Stimulated activated CD4-positive, alpha-beta T cell treated with anti-CD3 and anti-CD28 coated beads, Interleukin-1b, Interleukin-23, amount 100 ng/mL, for 48 hours (primary cell): ENCODE data around the gene OR5C1.
"Not testable (repeated sequence)": the region's sequence is repeated elsewhere in the genome, so short reads cannot be mapped to it uniquely, and the experiment has no call there.

ENCODE experiments used
- DNase-seq: peaks from one replicate; pipeline ENCODE4 v3.0.0-alpha.2; 2020

The OR5C1 gene

GRCh38 chr9:122788831-122789230, at the start of gene OR5C1:
OR5C1 (plus strand) TSS chr9:122788933; CDS start chr9:122788933, 0 bp downstream.
- no peak for DNase-seq

- DNase-seq, result no peak
These were observed 46.7 kb upstream of the OR5C1 start, which contains the start of gene OR1L6 for GRCh38 chr9:122742003-122742402. OR1L6 (plus strand) TSS chr9:122742303; CDS start chr9:122749848, 7,545 bp downstream.

- no peak for DNase-seq
These were observed 33.9 kb upstream of the OR5C1 start for GRCh38 chr9:122754825-122755224.

- DNase-seq, result no peak
These were observed 20.9 kb upstream of the OR5C1 start for GRCh38 chr9:122767817-122768216.

- no peak for DNase-seq
These were observed 11.7 kb upstream of the OR5C1 start for GRCh38 chr9:122777052-122777451.

GRCh38 chr9:122777935-122778627, 10.7 kb upstream of the OR5C1 start:
- DNase-seq, result no peak

DNA sequence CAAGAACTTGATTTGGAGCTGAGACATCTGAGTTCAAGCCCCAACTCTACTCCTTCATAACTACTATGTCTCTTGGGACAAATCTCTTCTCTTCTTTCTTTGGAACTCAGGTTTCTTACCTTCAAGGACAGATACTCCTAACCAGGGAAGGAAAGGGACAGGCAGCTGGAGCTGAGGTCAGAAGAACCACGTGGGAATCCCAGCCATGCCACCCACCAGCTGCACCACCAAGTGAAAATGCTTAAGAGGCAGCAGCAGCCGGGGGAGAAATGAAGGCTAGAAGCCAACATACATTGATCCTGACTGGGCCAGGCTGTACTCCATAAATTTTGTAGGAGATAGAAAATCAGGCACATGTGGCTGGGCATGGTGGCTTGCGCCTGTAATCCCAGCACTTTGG, 9.6 kb upstream of the OR5C1 start:
- DNase-seq, result no peak

DNA sequence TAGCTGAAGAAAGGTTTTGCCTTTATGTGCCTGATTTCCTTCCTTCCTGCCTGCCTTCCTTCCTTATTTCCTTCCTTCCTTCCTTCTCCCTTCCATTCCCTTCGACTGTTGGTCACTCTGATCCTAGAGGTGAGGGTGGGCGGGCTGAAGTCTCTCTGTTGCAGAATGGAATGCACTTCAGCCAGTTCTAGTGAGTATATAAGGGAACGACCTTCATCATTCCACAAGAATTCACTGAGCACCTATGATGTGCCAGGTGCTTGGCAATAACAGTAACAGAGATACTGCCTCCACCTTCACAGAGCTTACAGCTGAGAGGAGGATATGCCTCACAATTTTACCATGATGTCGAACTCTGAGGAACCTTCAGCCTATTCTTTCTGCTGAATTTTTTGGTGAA, 8.7 kb upstream of the OR5C1 start:
- DNase-seq, result no peak

DNA sequence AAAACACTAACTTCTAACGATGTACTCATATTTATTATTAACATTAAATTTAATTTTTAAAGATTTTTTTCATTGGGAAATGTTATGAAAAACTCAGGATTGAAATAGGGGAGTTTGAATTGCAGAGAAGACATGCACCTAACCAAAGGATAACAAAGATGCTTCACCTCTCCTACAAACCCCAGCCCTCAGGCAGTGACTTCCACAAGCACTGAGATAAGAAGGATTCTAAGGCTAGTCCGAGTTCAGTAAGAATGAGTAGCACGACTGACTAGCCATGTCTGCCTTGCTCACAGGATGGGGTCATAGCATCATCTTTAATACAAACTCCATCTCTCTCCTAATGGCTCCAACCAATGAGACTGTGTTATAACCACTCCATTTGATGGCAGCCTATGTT, 7.1 kb upstream of the OR5C1 start:
- DNase-seq, result no peak

GRCh38 chr9:122785269-122785668, 3.5 kb upstream of the OR5C1 start:
- DNase-seq, result no peak

GRCh38 chr9:122786338-122786737, 2.4 kb upstream of the OR5C1 start:
- no peak for DNase-seq

- no peak for DNase-seq
These were observed 718 bp downstream of the OR5C1 start for GRCh38 chr9:122789256-122790046.

- no peak for DNase-seq
These were observed 3.3 kb downstream of the OR5C1 start for GRCh38 chr9:122791872-122792669.

GRCh38 chr9:122797316-122798063, 8.8 kb downstream of the OR5C1 start:
- no peak for DNase-seq

DNA sequence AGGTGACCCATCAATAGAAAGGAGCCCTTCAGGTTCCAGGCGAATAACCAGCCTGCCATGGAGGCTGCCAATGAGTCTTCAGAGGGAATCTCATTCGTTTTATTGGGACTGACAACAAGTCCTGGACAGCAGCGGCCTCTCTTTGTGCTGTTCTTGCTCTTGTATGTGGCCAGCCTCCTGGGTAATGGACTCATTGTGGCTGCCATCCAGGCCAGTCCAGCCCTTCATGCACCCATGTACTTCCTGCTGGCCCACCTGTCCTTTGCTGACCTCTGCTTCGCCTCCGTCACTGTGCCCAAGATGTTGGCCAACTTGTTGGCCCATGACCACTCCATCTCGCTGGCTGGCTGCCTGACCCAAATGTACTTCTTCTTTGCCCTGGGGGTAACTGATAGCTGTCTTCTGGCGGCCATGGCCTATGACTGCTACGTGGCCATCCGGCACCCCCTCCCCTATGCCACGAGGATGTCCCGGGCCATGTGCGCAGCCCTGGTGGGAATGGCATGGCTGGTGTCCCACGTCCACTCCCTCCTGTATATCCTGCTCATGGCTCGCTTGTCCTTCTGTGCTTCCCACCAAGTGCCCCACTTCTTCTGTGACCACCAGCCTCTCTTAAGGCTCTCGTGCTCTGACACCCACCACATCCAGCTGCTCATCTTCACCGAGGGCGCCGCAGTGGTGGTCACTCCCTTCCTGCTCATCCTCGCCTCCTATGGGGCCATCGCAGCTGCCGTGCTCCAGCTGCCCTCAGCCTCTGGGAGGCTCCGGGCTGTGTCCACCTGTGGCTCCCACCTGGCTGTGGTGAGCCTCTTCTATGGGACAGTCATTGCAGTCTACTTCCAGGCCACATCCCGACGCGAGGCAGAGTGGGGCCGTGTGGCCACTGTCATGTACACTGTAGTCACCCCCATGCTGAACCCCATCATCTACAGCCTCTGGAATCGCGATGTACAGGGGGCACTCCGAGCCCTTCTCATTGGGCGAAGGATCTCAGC, 11.6 kb downstream of the OR5C1 start, which contains the start of gene OR1K1:
OR1K1 (plus strand) TSS at position 58 of the 995 bp plus-strand sequence; CDS start at position 58, 0 bp downstream.
- no peak for DNase-seq

- peak; percentile 28 for DNase-seq
These were observed 17.9 kb downstream of the OR5C1 start for GRCh38 chr9:122806661-122807060.

DNA sequence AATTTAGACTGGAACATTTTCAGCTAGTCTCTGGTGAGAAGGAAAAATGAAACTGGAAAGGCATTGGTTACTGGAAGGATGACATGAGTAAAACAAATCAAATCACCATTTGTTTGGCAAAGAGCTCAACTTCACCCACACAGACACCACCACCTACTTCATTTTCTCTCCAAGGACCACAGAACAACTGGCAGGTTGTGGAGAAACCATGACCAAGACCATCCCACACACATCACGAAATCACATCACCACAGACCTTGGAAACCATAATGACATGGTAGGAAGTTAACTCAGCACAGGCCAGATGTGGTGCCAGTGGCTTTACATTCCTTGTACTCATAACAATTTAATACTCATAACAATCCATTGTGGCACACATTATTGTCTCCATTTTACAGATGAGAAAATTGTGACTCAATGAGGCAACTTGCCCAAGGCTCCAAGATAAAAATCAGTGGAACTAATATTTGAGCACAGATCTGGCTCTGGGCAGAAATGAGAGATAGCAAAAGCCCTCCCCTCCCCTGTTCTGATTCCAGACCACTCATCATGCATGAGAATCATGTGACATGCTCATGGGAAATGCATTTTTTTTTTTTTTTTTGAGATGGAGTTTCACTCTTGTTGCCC, 18.7 kb downstream of the OR5C1 start:
- DNase-seq, result peak; percentile 81

- no peak for DNase-seq
These were observed 19.4 kb downstream of the OR5C1 start for GRCh38 chr9:122808141-122808540.

- not testable (repeated sequence) for DNase-seq
These were observed 20.5 kb downstream of the OR5C1 start for GRCh38 chr9:122809261-122809660.

DNA sequence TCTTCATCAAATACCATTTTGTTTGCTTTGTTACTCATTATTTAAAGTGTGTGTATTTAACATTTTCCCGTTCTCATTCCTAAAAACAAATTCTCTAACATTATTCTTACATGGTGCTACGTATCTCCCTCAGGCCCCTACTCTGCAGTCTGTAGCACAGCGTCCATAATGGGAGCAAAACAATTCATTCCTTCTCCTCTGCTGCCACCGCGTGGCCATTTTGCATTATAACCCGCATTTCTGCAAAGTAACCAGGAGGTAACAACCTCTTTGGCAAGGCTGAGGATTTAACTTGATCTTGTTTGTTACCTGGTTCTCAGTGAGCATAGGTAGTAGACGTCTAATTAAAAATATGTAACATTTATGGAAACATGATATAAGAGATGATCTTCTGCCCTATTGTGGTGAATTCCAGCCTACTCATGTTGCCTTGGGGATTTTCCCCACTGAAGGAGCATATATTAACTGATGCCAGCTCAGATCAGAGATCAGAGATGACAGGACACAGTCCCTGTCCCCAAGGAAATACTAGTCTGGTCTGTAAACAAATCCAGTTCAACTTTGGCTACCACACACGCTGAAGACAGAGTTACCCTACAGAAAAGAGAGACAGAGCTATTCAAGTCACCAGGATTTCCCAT, 21.7 kb downstream of the OR5C1 start:
- DNase-seq, result peak; percentile 70
